Measurements from ENCODE around the gene REX1BD.

Gene REX1BD

DNA sequence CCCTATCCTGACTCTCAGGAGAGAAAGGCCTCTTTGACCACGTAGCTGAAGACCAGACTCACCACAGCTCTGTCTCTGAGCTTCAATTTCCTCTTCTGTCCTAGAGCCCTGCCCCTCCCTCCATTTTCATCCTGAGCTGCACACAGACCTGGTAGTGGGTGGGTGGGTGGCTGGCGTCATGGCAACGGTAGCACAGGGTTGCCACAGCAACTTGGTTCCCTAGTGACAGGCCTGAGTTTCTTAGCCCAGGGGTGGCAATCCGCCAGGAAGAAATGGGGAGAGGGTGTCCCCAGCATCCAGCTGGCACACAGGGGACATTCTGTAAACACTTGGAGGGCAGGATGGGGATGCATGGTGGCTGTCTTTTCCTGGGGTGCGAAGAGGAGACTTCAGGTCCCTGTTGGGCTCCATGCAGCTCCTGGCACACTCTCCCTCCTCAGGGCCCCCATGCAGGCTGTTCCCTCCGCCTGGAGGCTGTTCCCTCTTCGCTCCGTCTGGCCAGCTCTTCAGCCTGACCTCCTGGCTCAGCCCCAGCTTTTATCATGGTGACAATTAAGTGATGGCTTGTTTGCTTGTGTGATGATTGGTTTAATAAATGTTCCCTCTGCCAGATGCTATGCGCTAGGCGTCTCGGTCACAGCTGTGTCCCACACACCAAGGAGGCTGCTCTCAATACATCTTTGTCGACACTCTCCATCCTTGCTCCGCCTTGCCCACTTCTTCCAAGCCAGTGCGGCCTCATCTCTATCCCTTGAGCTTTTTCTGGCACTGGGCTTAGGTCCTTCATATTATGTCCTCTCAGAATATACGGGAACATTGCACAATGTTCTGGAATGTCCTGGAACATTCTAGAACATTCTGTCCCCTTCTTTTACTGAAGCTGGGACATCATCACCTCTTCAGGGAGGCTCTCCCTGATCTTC, 40.8 kb downstream of the REX1BD start:
- no peak overlapping the region for H3K4me3 ChIP-seq (ENCODE audit: low read length in 2 of 2)
- H3K9ac ChIP-seq (ENCODE audit: low read length in 2 of 2): no peak overlapping the region
- H3K27ac ChIP-seq (ENCODE audit: low read length): no peak overlapping the region

DNA sequence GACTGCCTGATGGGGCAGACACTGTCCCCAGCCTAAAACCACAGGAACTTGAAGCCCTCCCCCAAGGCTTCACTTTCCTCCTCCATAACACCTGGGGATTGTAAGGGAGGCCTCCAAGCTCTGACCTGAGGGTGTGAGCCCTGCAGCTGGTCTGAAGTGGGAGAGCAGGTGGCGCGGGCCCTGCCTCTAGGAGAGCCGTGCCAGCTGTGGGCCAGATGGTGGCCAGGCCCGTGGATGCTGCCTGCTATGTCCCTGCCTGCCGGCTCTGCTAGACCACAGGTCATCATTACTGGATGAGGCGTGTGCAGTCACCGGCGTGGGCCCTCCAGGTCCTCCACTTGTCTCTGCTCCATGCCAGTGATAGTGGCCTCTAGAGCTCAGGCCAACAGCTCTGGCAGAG, 44.7 kb downstream of the REX1BD start:
- H3K4me1 ChIP-seq (ENCODE audit: control insufficient read depth, insufficient read depth, low read length): peaks cover 17% of the 10 kb centered on the region
- H3K4me3 ChIP-seq (ENCODE audit: low read length in 2 of 2): no peak overlapping the region
- H3K36me3 ChIP-seq (ENCODE audit: control insufficient read depth in 2 of 2, insufficient read depth in 2 of 2, low read length in 2 of 2): no peaks in the 10 kb centered on the region
- H3K9me3 ChIP-seq (ENCODE audit: control insufficient read depth in 2 of 2, low read length in 2 of 2): no peaks in the 10 kb centered on the region
- H3K27ac ChIP-seq (ENCODE audit: low read length): no peak overlapping the region
- no peak overlapping the region for H3K9ac ChIP-seq (ENCODE audit: low read length in 2 of 2)
- peaks cover 0 to 3% of the 10 kb centered on the region in 2 donors for H3K27me3 ChIP-seq (ENCODE audit: control insufficient read depth in 1 of 2, insufficient read depth in 2 of 2, low read length in 2 of 2)

More for the DNA sequence above, 40.8 kb downstream of the REX1BD start:
- Histone ChIP-seq H3K9me3 (ENCODE audit: control insufficient read depth in 2 of 2, low read length in 2 of 2) (no peaks in the 10 kb centered on the region), H3K27me3 (ENCODE audit: control insufficient read depth in 1 of 2, insufficient read depth in 2 of 2, low read length in 2 of 2) (peaks cover 0 to 3% of the 10 kb centered on the region in 2 donors), H3K36me3 (ENCODE audit: control insufficient read depth in 2 of 2, insufficient read depth in 2 of 2, low read length in 2 of 2) (no peaks in the 10 kb centered on the region), H3K4me1 (ENCODE audit: control insufficient read depth, insufficient read depth, low read length) (no peaks in the 10 kb centered on the region)

DNA sequence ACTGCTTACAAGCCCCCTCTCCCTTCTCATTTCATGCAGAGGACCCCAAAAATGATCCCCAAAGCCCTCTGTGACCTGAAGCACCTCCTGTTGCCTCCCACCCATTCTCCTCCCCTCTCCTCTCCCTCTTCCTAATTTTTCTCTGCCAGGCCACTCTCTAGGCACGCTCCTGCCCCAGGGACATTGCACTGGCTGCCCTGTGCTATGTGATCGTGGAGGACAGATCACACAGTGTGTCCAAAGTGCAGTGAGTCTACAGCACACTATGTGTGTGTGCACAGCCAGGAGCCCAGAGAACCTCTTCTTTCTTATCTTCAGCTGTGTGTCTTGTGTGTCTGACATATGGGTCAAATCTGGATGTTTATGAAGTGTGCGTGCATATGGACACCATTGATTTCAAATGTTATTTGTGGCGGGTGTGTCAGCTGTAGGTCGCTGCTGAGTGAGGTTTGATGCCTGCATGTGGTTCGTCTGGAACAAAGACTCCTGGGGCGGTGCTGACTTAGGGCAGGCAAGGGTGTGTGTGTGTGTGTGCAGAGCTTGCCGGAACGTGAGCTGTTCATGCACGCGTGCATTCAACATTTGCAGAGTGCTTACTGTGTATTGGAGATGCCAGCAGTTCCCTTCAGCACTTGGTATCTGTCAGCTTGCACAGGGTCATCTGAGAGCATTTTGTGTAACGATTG, 46.2 kb downstream of the REX1BD start:
- Histone ChIP-seq H3K36me3 (ENCODE audit: control insufficient read depth in 2 of 2, insufficient read depth in 2 of 2, low read length in 2 of 2) (no peaks in the 10 kb centered on the region), H3K27ac (ENCODE audit: low read length) (no peak overlapping the region), H3K9ac (ENCODE audit: low read length in 2 of 2) (no peak overlapping the region), H3K27me3 (ENCODE audit: control insufficient read depth in 1 of 2, insufficient read depth in 2 of 2, low read length in 2 of 2) (no peaks in the 10 kb centered on the region), H3K4me3 (ENCODE audit: low read length in 2 of 2) (no peak overlapping the region), H3K4me1 (ENCODE audit: control insufficient read depth, insufficient read depth, low read length) (peaks cover 18% of the 10 kb centered on the region), H3K9me3 (ENCODE audit: control insufficient read depth in 2 of 2, low read length in 2 of 2) (no peaks in the 10 kb centered on the region)

DNA sequence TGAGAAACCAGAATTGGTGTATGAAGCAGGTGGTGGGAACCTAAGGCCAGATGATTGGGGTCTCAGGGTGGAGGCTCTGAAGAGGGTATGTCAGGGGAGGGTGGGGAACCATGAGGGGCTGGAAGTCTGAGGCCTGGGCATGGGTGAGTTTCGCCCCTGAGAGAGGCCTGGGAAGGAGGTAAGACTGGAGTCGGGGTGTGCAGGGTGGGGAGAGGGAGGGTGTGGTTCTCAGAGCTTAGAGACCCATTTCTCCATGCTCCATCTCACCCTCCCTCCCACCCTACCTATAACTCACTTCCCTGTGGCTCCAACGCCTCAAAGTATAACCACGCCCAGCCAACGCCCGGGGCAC, 47.2 kb downstream of the REX1BD start:
- Histone ChIP-seq H3K9me3 (ENCODE audit: control insufficient read depth in 2 of 2, low read length in 2 of 2) (no peaks in the 10 kb centered on the region), H3K9ac (ENCODE audit: low read length in 2 of 2) (no peak overlapping the region), H3K36me3 (ENCODE audit: control insufficient read depth in 2 of 2, insufficient read depth in 2 of 2, low read length in 2 of 2) (no peaks in the 10 kb centered on the region), H3K27me3 (ENCODE audit: control insufficient read depth in 1 of 2, insufficient read depth in 2 of 2, low read length in 2 of 2) (no peaks in the 10 kb centered on the region), H3K27ac (ENCODE audit: low read length) (no peak overlapping the region), H3K4me3 (ENCODE audit: low read length in 2 of 2) (no peak overlapping the region), H3K4me1 (ENCODE audit: control insufficient read depth, insufficient read depth, low read length) (peaks cover 21% of the 10 kb centered on the region)

DNA sequence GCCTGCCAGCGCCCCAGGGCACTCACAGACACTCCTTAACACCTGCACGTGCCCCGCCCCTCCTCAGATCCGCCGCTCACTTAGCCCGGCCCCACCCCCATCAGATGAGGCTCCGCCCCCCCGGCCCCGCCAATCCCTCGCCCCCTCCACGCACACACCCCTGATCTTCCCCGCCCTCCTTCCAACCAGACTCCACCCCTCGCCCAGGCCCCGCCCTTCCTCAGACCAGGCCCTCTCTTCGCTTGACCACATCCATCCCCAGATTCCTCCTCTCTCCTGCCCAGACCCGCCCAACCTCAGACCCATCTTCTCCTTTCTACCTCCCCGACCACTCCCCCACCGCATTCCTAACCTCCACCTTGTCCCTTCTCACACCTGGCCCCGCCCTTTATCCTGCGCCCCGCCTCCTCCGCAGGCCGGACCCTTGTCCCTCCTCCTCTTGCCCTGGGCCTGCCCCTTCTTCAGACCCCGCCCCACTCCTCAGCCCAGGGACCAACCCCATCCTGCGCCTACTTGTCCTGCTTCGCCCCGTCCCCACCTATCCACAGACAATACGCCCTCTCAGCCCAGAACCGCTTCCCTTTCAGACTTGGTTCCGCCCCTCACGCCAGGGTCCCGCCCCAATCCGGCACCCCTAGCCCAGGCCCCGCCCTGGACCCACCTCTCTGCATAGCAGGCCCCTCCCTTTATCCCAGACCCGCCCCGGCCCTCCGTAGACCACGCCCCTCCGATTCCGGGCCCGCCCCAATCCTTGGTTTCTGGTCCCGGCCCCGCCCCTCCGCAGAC, 47.8 kb downstream of the REX1BD start:
- Histone ChIP-seq H3K4me3 (ENCODE audit: low read length in 2 of 2) (peak overlapping the region; percentile 63 to 88), H3K4me1 (ENCODE audit: control insufficient read depth, insufficient read depth, low read length) (peaks cover 21% of the 10 kb centered on the region), H3K9ac (ENCODE audit: low read length in 2 of 2) (peak overlapping the region in 1 of 2 donors; percentile 42), H3K27ac (ENCODE audit: low read length) (no peak overlapping the region), H3K27me3 (ENCODE audit: control insufficient read depth in 1 of 2, insufficient read depth in 2 of 2, low read length in 2 of 2) (no peaks in the 10 kb centered on the region), H3K36me3 (ENCODE audit: control insufficient read depth in 2 of 2, insufficient read depth in 2 of 2, low read length in 2 of 2) (no peaks in the 10 kb centered on the region), H3K9me3 (ENCODE audit: control insufficient read depth in 2 of 2, low read length in 2 of 2) (no peaks in the 10 kb centered on the region)

DNA sequence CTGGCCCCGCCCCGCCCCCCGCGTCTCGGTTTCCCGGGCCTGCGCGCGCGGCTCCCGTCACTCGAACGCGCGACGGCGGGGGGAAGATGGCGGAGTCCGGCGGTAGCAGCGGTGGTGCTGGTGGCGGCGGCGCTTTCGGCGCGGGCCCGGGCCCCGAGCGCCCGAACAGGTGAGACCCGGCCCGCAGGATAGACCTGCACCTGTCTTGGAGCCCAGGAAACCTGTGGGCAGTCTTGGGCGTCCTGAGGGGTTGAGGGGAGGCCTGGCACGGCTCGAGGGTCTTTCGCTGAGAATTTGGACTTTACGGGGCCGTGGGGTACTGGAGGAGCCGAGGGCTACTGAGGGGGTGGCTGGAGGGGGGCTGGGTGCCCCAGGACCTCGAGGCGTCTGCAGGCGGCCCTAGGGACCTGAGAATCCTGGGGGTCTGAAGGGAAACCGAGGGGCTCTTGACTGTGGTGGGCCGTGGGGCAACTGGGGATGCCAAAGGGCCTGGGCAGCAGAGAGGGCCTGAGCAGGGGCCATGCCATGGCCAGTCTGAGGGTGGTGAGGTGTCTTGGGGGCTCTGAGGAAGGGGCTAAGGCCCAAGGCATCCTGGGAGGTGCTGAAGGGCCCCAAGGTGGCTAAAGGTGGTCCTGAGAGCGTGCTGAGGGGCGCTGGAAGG, 48.5 kb downstream of the REX1BD start, which contains the start of gene KLHL26:
KLHL26 (plus strand) TSS at position 60 of the 661 bp plus-strand sequence; CDS start at position 87, 27 bp downstream.
- Histone ChIP-seq H3K27me3 (ENCODE audit: control insufficient read depth in 1 of 2, insufficient read depth in 2 of 2, low read length in 2 of 2) (no peaks in the 10 kb centered on the region), H3K36me3 (ENCODE audit: control insufficient read depth in 2 of 2, insufficient read depth in 2 of 2, low read length in 2 of 2) (no peaks in the 10 kb centered on the region), H3K4me3 (ENCODE audit: low read length in 2 of 2) (peak within 1 kb of the TSS; percentile 80 to 88), H3K4me1 (ENCODE audit: control insufficient read depth, insufficient read depth, low read length) (peaks cover 21% of the 10 kb centered on the region), H3K9me3 (ENCODE audit: control insufficient read depth in 2 of 2, low read length in 2 of 2) (no peaks in the 10 kb centered on the region), H3K27ac (ENCODE audit: low read length) (peak within 1 kb of the TSS; percentile 69), H3K9ac (ENCODE audit: low read length in 2 of 2) (peak within 1 kb of the TSS; percentile 85 to 88)

DNA sequence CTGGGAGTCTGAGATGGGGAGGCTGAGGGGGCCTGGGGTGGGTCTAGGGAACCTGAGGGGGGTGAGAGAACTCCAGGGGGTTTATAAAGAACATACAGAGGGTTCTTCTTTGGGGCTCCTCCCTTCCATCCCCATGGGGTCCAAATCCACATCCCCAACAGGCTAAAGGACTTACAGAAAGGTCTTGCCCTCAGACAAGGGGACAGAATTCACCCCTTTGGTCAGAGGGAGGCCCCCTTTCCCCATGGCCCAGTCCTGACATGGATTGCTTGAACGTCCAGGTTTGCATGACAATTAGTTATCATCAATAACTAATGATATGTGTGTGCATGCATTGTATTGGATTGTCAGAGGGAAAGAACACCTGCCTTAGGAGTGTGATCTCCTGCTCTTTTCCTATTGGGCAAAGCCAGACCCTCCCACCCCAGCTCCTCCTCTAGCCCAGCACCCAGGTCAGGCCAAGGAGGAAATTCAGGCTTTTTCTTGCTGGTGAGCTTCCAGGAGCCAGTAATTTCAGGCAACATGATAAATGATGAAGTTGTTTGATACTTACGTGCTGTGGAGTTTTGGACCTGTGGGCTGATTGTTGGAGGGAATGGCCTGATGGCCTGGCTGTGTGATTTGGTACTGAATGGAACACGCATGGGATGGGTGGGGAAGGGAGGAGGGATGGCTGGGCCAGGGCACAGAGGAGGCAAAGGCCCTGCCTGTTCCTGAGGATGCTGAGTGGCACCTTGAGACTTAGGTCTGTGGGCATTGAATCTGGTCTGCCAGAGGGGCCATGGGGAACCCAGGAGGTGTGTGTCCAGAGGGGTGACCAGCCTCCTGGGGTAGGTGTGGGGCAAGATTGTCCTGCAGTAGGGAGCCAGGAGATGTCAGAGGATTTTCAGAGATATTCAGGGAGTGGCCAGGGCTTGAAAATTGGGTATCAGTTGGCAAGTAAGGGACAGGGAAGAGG, 49.4 kb downstream of the REX1BD start:
- Histone ChIP-seq H3K9ac (ENCODE audit: low read length in 2 of 2) (peak overlapping the region; percentile 51 to 88), H3K4me3 (ENCODE audit: low read length in 2 of 2) (peak overlapping the region; percentile 80 to 88)

DNA sequence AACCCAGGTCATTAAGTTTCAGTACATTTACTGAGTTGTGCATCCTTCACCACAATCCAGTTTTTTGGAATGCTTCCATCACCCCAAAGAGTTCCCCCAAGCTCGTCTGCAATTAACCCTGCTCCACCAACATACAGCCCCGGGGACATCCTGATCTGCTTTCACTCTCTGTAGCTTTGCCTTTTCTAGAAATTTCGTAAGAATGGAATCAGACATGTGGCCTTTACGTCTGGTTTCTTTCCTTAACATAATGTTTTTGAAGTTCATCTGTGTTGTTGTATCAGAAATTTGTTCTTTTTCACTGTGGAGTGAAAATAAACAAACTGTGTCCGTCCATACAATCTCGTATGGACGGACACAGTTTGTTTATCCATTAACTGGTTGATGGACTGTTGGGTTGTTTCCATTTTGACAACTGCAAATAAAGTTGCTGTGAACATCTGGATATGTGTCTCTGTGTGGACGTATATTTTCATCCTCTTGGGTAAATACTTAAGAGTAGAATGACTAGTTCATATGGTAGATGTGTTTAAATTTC, 51.2 kb downstream of the REX1BD start:
- no peak overlapping the region for H3K4me3 ChIP-seq (ENCODE audit: low read length in 2 of 2)
- no peak overlapping the region for H3K27ac ChIP-seq (ENCODE audit: low read length)
- H3K27me3 ChIP-seq (ENCODE audit: control insufficient read depth in 1 of 2, insufficient read depth in 2 of 2, low read length in 2 of 2): no peaks in the 10 kb centered on the region
- H3K9me3 ChIP-seq (ENCODE audit: control insufficient read depth in 2 of 2, low read length in 2 of 2): no peaks in the 10 kb centered on the region
- no peaks in the 10 kb centered on the region for H3K36me3 ChIP-seq (ENCODE audit: control insufficient read depth in 2 of 2, insufficient read depth in 2 of 2, low read length in 2 of 2)
- H3K9ac ChIP-seq (ENCODE audit: low read length in 2 of 2): no peak overlapping the region
- peaks cover 26% of the 10 kb centered on the region for H3K4me1 ChIP-seq (ENCODE audit: control insufficient read depth, insufficient read depth, low read length)

More for the DNA sequence above, 49.4 kb downstream of the REX1BD start:
- H3K27ac ChIP-seq (ENCODE audit: low read length): peak overlapping the region; percentile 69
- no peaks in the 10 kb centered on the region for H3K36me3 ChIP-seq (ENCODE audit: control insufficient read depth in 2 of 2, insufficient read depth in 2 of 2, low read length in 2 of 2)
- H3K9me3 ChIP-seq (ENCODE audit: control insufficient read depth in 2 of 2, low read length in 2 of 2): no peaks in the 10 kb centered on the region
- H3K4me1 ChIP-seq (ENCODE audit: control insufficient read depth, insufficient read depth, low read length): peaks cover 21% of the 10 kb centered on the region
- H3K27me3 ChIP-seq (ENCODE audit: control insufficient read depth in 1 of 2, insufficient read depth in 2 of 2, low read length in 2 of 2): no peaks in the 10 kb centered on the region

Measured in stomach smooth muscle (tissue), 2 donors.